ENCODE results near the gene NPHP4.

NPHP4 gene

GRCh38 chr1:5888606-5889211, 103.5 kb downstream of the NPHP4 start:
- DNase-seq: no peak

GRCh38 chr1:5887971-5888361, 104.3 kb downstream of the NPHP4 start:
- no peak for DNase-seq

GRCh38 chr1:5887349-5887970, 104.8 kb downstream of the NPHP4 start:
- DNase-seq: no peak

GRCh38 chr1:5886541-5887348, 105.5 kb downstream of the NPHP4 start:
- no peak for DNase-seq

GRCh38 chr1:5886140-5886483, 106.1 kb downstream of the NPHP4 start:
- DNase-seq: no peak

- DNase-seq: no peak
Observed at GRCh38 chr1:5885471-5886139, 106.6 kb downstream of the NPHP4 start.

- DNase-seq: no peak
Observed at GRCh38 chr1:5884110-5884509, 108.1 kb downstream of the NPHP4 start.

- DNase-seq: no peak
Observed at GRCh38 chr1:5883129-5884048, 108.8 kb downstream of the NPHP4 start.

- no peak for DNase-seq
Observed at GRCh38 chr1:5882367-5883128, 109.7 kb downstream of the NPHP4 start.

GRCh38 chr1:5881526-5882222, 110.6 kb downstream of the NPHP4 start:
- no peak for DNase-seq

- no peak for DNase-seq
Observed at GRCh38 chr1:5880630-5881405, 111.4 kb downstream of the NPHP4 start.

GRCh38 chr1:5879421-5879820, 112.8 kb downstream of the NPHP4 start:
- no peak for DNase-seq

GRCh38 chr1:5878971-5879370, 113.3 kb downstream of the NPHP4 start:
- DNase-seq: no peak

- DNase-seq: no peak
Observed at GRCh38 chr1:5877683-5878530, 114.3 kb downstream of the NPHP4 start.

- DNase-seq: no peak
Observed at GRCh38 chr1:5877001-5877400, 115.2 kb downstream of the NPHP4 start.

- DNase-seq: no peak
Observed at GRCh38 chr1:5876094-5876650, 116.1 kb downstream of the NPHP4 start.

- no peak for DNase-seq
Observed at GRCh38 chr1:5875345-5875910, 116.8 kb downstream of the NPHP4 start.

- no peak for DNase-seq
Observed at GRCh38 chr1:5874416-5875110, 117.7 kb downstream of the NPHP4 start.

Measured in activated CD8-positive, alpha-beta memory T cell treated with anti-CD3 and anti-CD28 coated beads, Interleukin-2, amount 50 U/mL, for 4 hours (primary cell).